ENCODE results near the gene RNF167. TPM values are rescaled to one million over a fixed set of nuclear protein-coding genes. Genes with fewer than 3 reads are reported as not detected.

The RNF167 gene
- total and polyA plus RNA-seq, 2 of the 4 experiments (the other 2 are of a cell fraction) = 13.1 to 79.5 TPM

DNA sequence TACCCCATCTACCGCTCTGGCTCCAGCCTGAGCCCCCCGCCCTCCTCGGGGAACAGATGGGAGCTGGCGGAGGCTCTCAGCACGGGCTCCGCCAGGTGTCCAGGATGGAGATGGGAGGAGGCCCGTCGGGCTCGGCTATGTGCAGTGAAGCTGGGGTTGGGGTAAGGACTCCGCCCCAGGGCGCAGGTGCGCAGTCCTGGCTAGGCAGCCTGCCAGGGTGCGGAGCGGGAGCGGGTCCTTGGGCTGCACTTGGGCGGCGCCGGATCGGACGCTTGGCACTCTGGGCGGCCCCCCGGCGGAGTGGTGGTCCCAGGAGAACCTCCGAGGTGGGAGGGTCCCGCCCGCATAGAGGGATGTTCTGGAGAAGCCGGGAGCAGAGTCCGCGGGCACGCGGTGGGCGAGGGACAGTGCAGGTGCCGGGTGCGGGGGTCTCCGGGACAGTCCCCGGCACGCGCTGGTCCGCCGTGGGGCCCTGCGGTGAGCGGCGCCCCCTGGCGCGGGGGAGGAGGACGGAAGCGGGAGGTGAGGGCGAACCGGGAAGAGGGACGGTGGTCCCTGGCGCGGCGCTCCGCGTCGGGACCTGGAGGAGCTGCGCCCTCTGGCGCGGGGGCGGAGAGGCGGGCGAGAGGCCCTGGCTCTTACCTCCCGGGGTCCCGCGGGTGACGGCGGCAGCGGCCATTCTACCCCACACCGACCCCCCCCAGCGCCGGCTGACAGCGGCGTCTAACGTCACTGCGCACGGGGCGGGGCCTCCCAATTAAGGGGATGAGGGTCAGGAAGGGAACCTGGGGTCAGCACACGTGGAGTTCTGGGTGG, 47.1 kb downstream of the RNF167 start, which contains the start of gene CAMTA2 (continued):
- TF ChIP-seq, protein P1, sequence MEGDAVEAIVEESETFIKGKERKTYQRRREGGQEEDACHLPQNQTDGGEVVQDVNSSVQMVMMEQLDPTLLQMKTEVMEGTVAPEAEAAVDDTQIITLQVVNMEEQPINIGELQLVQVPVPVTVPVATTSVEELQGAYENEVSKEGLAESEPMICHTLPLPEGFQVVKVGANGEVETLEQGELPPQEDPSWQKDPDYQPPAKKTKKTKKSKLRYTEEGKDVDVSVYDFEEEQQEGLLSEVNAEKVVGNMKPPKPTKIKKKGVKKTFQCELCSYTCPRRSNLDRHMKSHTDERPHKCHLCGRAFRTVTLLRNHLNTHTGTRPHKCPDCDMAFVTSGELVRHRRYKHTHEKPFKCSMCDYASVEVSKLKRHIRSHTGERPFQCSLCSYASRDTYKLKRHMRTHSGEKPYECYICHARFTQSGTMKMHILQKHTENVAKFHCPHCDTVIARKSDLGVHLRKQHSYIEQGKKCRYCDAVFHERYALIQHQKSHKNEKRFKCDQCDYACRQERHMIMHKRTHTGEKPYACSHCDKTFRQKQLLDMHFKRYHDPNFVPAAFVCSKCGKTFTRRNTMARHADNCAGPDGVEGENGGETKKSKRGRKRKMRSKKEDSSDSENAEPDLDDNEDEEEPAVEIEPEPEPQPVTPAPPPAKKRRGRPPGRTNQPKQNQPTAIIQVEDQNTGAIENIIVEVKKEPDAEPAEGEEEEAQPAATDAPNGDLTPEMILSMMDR (conservative IDR thresholded peaks at IDR 0.05; ENCODE audit: low read depth, low read length) = peak; percentile 71
- TF ChIP-seq RCOR1 (IDR thresholded peaks at IDR 0.05; ENCODE audit: insufficient replicate concordance, low read length) = no peak
